Measurements from ENCODE around the gene COPZ2. TPM values are rescaled to one million over a fixed set of nuclear protein-coding genes. Genes with fewer than 3 reads are reported as not detected.
"Not testable (repeated sequence)": the region's sequence is repeated elsewhere in the genome, so short reads cannot be mapped to it uniquely, and the experiment has no call there.

The COPZ2 gene
- polyA plus RNA-seq, 4 donors, result 13.7 to 24.0 (median 20.6) TPM

GRCh38 chr17:48012151-48012520, 25.5 kb downstream of the COPZ2 start:
- DNase-seq (ENCODE audit: low read depth in 4 of 4, low spot score in 2 of 4), result no peak

GRCh38 chr17:48011405-48012150, 26.0 kb downstream of the COPZ2 start:
- DNase-seq (ENCODE audit: low read depth in 4 of 4, low spot score in 2 of 4), result no peak

- no peak for DNase-seq (ENCODE audit: low read depth in 4 of 4, low spot score in 2 of 4)
Measured at GRCh38 chr17:48010193-48010592, 27.4 kb downstream of the COPZ2 start.

- no peak for DNase-seq (ENCODE audit: low read depth in 4 of 4, low spot score in 2 of 4)
Measured at GRCh38 chr17:48006936-48007709, 30.5 kb downstream of the COPZ2 start.

- DNase-seq (ENCODE audit: low read depth in 4 of 4, low spot score in 2 of 4), result no peak
Measured at GRCh38 chr17:48004983-48005382, 32.6 kb downstream of the COPZ2 start.

GRCh38 chr17:48003417-48004151, 34.0 kb downstream of the COPZ2 start:
- no peak for DNase-seq (ENCODE audit: low read depth in 4 of 4, low spot score in 2 of 4)

GRCh38 chr17:48002916-48003416, 34.6 kb downstream of the COPZ2 start:
- DNase-seq (ENCODE audit: low read depth in 4 of 4, low spot score in 2 of 4), result no peak

GRCh38 chr17:48002266-48002915, 35.2 kb downstream of the COPZ2 start:
- DNase-seq (ENCODE audit: low read depth in 4 of 4, low spot score in 2 of 4), result no peak

- DNase-seq (ENCODE audit: low read depth in 4 of 4, low spot score in 2 of 4), result not testable (repeated sequence)
Measured at GRCh38 chr17:48001657-48002056, 35.9 kb downstream of the COPZ2 start.

- no peak for DNase-seq (ENCODE audit: low read depth in 4 of 4, low spot score in 2 of 4)
Measured at GRCh38 chr17:48001197-48001596, 36.4 kb downstream of the COPZ2 start.

GRCh38 chr17:47999582-47999981, 38.0 kb downstream of the COPZ2 start:
- DNase-seq (ENCODE audit: low read depth in 4 of 4, low spot score in 2 of 4), result no peak

- DNase-seq (ENCODE audit: low read depth in 4 of 4, low spot score in 2 of 4), result no peak
Measured at GRCh38 chr17:47998044-47998443, 39.6 kb downstream of the COPZ2 start.

- no peak for DNase-seq (ENCODE audit: low read depth in 4 of 4, low spot score in 2 of 4)
Measured at GRCh38 chr17:47997586-47997985, 40.0 kb downstream of the COPZ2 start.

GRCh38 chr17:47996201-47996600, 41.4 kb downstream of the COPZ2 start:
- DNase-seq (ENCODE audit: low read depth in 4 of 4, low spot score in 2 of 4), result no peak

GRCh38 chr17:47995241-47995935, 42.2 kb downstream of the COPZ2 start:
- no peak for DNase-seq (ENCODE audit: low read depth in 4 of 4, low spot score in 2 of 4)

- no peak for DNase-seq (ENCODE audit: low read depth in 4 of 4, low spot score in 2 of 4)
Measured at GRCh38 chr17:47994724-47995123, 42.9 kb downstream of the COPZ2 start.

- DNase-seq (ENCODE audit: low read depth in 4 of 4, low spot score in 2 of 4), result no peak
Measured at GRCh38 chr17:47993964-47994363, 43.6 kb downstream of the COPZ2 start.

- no peak for DNase-seq (ENCODE audit: low read depth in 4 of 4, low spot score in 2 of 4)
Measured at GRCh38 chr17:47993031-47993564, 44.5 kb downstream of the COPZ2 start.

GRCh38 chr17:47992216-47992615, 45.4 kb downstream of the COPZ2 start:
- no peak for DNase-seq (ENCODE audit: low read depth in 4 of 4, low spot score in 2 of 4)

Measured in left renal cortex interstitium (tissue), 4 donors.